Endodermal cell (in vitro differentiated cells): ENCODE data around the gene SNX20. TPM values are rescaled to one million over a fixed set of nuclear protein-coding genes. Genes with fewer than 3 reads are reported as not detected.

ENCODE experiments used
- DNase-seq: peaks from one replicate; pipeline ENCODE4 v3.0.0-alpha.2; 2017
- H3K27ac ChIP-seq: 2 replicates; pipeline ENCODE4 v1.5.1; 2013; ENCODE audit warnings: mild to moderate bottlenecking, low read depth, low read length, moderate library complexity
- H3K27me3 ChIP-seq: 2 replicates; pipeline ENCODE4 v1.6.1; 2013; ENCODE audit warnings: mild to moderate bottlenecking, low read length, moderate library complexity; ENCODE audit not compliant: insufficient read depth, control insufficient read depth, poor library complexity, severe bottlenecking
- H3K36me3 ChIP-seq: 2 replicates; pipeline ENCODE4 v1.7.0; 2013; ENCODE audit warnings: mild to moderate bottlenecking, low read length, moderate library complexity; ENCODE audit not compliant: control insufficient read depth, insufficient read depth
- H3K4me1 ChIP-seq: one replicate; pipeline ENCODE4 v1.7.0; 2013; ENCODE audit warnings: low read length; ENCODE audit not compliant: control insufficient read depth, insufficient read depth
- H3K4me3 ChIP-seq: 2 replicates; pipeline ENCODE4 v1.5.1; 2013; ENCODE audit warnings: mild to moderate bottlenecking, low read length, moderate library complexity
- H3K9ac ChIP-seq: 2 replicates; pipeline ENCODE4 v1.6.1; 2013; ENCODE audit warnings: mild to moderate bottlenecking, low read length, moderate library complexity; ENCODE audit not compliant: poor library complexity, severe bottlenecking; ENCODE audit errors: extremely low read depth
- H3K9me3 ChIP-seq: 2 replicates; pipeline ENCODE4 v1.6.1; 2013; ENCODE audit warnings: mild to moderate bottlenecking, low read length, moderate library complexity; ENCODE audit not compliant: control insufficient read depth
- H3K27ac Mint-ChIP-seq: 2 replicates; pipeline ENCODE4 v1.8.0; 2020; ENCODE audit warnings: mixed read lengths
- H3K27me3 Mint-ChIP-seq: 2 replicates; pipeline ENCODE4 v1.8.0; 2021; ENCODE audit warnings: mild to moderate bottlenecking, mixed read lengths; ENCODE audit not compliant: insufficient read depth
- H3K36me3 Mint-ChIP-seq: 2 replicates; pipeline ENCODE4 v1.8.0; 2020; ENCODE audit warnings: low read depth, mixed read lengths
- H3K4me1 Mint-ChIP-seq: 2 replicates; pipeline ENCODE4 v1.8.0; 2020; ENCODE audit warnings: mixed read lengths
- H3K4me3 Mint-ChIP-seq: 2 replicates; pipeline ENCODE4 v1.8.0; 2020; ENCODE audit warnings: mild to moderate bottlenecking, moderate library complexity, mixed read lengths
- H3K9me3 Mint-ChIP-seq: 2 replicates; pipeline ENCODE4 v1.8.0; 2020; ENCODE audit warnings: mild to moderate bottlenecking, mixed read lengths
- CTCF ChIP-seq: fragments of 200-600 bp; sonication (generic); conservative IDR thresholded peaks from 2 replicates; pipeline ENCODE4 v1.5.0; 2021; ENCODE audit warnings: antibody characterized with exemption, mild to moderate bottlenecking
- WGBS, 2 experiments: methylation state at CpG; one replicate each; pipeline versions ENCODE4 v1.1.5 to v1.1.7; 2013; ENCODE audit warnings: missing lambda C conversion rate in 2 of 2, mixed read lengths in 1 of 2; ENCODE audit not compliant: insufficient coverage in 1 of 2, insufficient read length in 1 of 2; 5-methylcytosine and 5-hydroxymethylcytosine counted together
- total RNA-seq, 2 donors: library from RNA; stranded (reverse); fragmentation: NEBNext Ultra II Directional in 1 of 2; extraction: Animal tissue kit (Norgen Biotek cat#: 25700) in 1 of 2; gene quantifications; 2 replicates in 1 of 2; 3 replicates in 1 of 2; pipeline ENCODE4 v1.2.1, GENCODE V29; 2021

The SNX20 gene
- total RNA-seq, 2 donors from 2014 or later = not detected

DNA sequence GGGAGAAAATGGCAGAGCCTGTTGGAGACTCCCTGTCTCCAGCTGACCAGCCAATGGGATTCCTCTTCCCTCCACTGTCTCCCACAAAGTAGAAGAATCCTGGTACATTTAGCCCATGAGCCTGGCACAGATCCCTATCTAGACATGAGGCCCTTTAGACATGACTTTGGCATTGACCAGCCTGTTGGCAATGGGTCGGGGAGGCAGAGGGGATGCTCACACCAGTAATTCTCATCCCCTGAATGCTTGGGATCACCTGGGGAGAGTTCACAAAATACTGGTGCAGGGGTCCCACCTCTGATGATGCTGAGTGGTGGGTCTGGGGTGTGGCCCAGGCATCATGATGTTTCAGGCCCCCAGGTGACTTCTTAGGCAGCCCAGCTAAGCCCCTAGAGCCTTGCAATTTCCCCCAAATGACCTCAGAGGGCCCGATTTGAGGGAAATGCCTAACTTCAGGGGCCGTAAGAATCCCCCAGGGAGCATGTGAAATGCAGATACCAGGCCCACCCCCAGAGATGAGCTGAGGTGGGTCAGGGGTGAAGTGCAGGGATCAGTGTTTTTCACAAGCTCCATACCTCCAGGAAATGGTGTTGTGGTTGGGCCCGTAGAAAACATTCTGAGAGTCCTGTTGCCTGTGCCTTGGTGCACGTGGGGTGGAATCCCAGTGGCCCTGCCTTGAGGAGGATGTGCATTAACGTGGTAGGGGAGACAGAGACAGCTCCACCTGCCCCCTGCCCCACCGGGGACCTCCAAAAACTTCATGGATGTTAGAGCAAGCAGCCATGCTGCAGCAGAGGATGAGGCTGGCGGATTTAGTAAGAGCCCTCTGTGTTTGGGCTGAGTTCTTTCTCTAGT lies 42.1 kb downstream of the SNX20 start:
- TF ChIP-seq CTCF = no peak

GRCh38 chr16:50637716-50638602 lies 43.2 kb downstream of the SNX20 start:
- Mint-ChIP-seq H3K4me3 (no peak overlapping the region), H3K9me3 (no peaks in the 10 kb centered on the region), H3K4me1 (no peaks in the 10 kb centered on the region), H3K27me3 (no peaks in the 10 kb centered on the region), H3K36me3 (no peaks in the 10 kb centered on the region), H3K27ac (no peak overlapping the region)
- H3K27ac ChIP-seq = no peak overlapping the region
- no peaks in the 10 kb centered on the region for H3K9me3 ChIP-seq
- 85 to 90% methylated on average over 8 to 13 of the region's 13 CpGs for WGBS, 2 experiments
- no peak overlapping the region for H3K4me3 ChIP-seq
- H3K4me1 ChIP-seq = no peaks in the 10 kb centered on the region
- H3K27me3 ChIP-seq = no peaks in the 10 kb centered on the region
- DNase-seq = no peak
- no peaks in the 10 kb centered on the region for H3K36me3 ChIP-seq
- TF ChIP-seq CTCF = no peak
- H3K9ac ChIP-seq = no peak overlapping the region

More for the DNA sequence above, 42.1 kb downstream of the SNX20 start:
- Mint-ChIP-seq H3K36me3 (no peaks in the 10 kb centered on the region), H3K9me3 (no peaks in the 10 kb centered on the region), H3K27ac (no peak overlapping the region), H3K4me3 (no peak overlapping the region), H3K27me3 (no peaks in the 10 kb centered on the region), H3K4me1 (no peaks in the 10 kb centered on the region)
- Histone ChIP-seq H3K4me3 (no peak overlapping the region), H3K4me1 (no peaks in the 10 kb centered on the region), H3K27me3 (no peaks in the 10 kb centered on the region), H3K9ac (no peak overlapping the region), H3K27ac (no peak overlapping the region), H3K36me3 (no peaks in the 10 kb centered on the region), H3K9me3 (no peaks in the 10 kb centered on the region)
- 90 to 96% methylated on average over 7 to 8 of the region's 8 CpGs for WGBS, 2 experiments
- no peak for DNase-seq

DNA sequence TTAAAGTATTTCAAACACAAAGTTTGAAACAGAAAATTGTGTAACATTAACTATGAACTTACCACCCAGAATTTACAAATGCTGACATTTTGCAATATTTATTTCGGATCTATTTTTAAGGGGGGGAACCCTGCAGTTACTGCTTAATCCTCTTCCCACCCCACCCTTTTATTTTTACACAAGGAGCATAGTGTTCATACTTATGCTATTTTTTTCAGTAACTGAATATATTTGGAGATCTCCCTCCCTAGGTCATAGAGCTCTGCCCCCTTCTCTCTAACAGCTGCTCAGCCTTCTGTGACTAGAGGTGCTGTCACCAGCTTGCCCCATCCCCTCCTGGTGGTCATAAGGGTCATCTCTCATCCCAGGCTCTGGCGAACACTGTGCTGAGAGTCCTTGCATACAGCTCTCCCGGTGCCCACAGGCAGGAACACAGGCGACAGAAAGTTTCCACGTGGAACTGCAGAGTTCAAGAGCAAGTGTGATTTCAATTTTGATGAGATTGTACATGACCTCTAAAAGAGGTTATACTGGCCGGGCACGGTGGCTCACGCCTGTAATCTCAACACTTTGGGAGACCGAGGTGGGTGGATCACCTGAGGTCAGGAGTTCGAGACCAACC lies 44.2 kb downstream of the SNX20 start:
- H3K36me3 ChIP-seq = no peaks in the 10 kb centered on the region
- H3K4me1 ChIP-seq = no peaks in the 10 kb centered on the region
- no peak overlapping the region for H3K27ac ChIP-seq
- 96 to 98% methylated on average over 7 to 10 of the region's 10 CpGs for WGBS, 2 experiments
- Mint-ChIP-seq H3K36me3 (no peaks in the 10 kb centered on the region), H3K27ac (no peak overlapping the region), H3K27me3 (no peaks in the 10 kb centered on the region), H3K9me3 (no peaks in the 10 kb centered on the region), H3K4me3 (no peak overlapping the region), H3K4me1 (no peaks in the 10 kb centered on the region)
- no peaks in the 10 kb centered on the region for H3K27me3 ChIP-seq
- H3K4me3 ChIP-seq = no peak overlapping the region
- no peak for DNase-seq
- no peaks in the 10 kb centered on the region for H3K9me3 ChIP-seq
- peak; percentile 53 for TF ChIP-seq CTCF
- H3K9ac ChIP-seq = no peak overlapping the region
